Measurements from ENCODE around the gene TTLL12.
A peak's percentile ranks its signal among the peaks of the same experiment; 100 is the strongest.

The TTLL12 gene

DNA sequence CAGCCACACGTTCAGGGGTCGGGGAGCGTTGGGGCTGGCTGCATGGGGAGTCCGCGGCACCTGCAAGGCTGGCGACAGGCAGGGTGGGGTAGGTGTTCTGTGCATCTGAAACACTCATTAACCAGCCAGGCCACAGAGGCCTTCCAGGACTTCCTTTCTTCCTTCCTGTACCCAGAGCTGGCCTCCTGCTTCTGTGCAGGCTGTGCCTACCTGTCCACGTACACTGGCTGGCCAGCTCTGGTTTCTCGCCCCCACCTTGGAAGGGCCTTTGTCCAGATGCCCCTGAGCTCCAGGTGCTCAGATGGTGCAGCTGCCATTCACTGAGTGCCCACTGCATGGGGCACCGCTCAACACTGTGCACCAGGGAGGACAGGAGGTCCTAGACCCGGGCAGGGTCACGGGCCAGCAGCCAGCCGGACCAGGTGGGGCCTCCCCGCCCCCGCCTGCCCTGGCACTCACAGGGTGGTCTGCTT, 15.9 kb downstream of the TTLL12 start:
- DNase-seq = no peak

DNA sequence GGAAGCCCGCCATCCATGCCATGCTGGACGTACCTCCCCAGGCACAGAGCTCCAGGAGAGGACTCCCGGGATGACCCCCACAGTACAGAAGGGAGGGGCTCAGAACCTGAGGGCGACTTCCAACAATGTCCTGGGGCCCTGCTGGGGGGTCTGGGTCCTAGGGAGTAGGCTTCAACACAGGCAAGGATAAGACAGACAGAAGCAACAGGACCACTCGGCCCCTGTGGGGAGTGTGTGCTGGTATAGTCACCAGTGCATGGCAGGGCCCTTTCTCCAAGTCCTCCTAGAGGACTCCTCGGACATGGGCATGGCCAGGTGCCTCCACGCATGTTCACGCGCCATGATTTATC, 16.8 kb downstream of the TTLL12 start:
- DNase-seq = no peak

DNA sequence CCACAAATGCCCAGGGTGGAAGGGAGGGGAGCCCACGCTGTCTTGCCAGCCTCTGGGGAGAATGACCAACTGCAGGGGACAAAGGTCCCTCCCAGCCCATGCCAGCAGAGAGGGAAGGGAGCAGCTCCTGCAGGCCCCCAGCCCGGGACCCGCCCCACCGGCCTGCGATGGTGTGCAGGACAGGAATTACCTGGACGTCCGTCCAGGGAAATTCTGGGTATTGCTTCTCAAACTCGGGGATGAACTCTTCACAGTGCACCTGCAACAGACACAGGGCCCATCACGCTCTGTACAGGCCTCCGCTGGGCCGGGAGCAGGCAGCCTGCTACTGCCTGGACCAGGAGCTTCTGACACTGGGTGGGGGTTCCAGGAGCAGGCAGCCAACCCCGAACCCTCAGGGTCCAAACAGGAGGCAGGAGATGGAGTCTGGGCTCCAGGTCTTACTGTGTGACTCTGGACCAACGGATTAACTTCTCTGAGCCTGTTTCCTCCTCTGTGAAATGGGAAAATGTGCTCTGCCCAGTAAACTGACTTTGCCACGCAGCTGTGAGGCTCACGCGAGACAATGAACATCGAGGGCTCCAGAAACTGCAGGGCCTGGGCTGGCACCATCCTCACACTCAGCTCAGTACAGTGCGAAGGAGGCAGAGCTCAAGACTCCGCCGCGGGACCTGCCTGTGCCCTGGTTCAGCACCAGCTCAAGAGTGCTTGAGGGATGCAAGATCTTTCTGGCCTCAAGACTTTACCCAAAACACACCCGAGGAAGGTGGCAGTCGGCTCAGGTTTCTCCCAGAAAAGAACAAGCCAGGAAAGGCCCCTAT, 17.4 kb downstream of the TTLL12 start:
- no peak for DNase-seq

DNA sequence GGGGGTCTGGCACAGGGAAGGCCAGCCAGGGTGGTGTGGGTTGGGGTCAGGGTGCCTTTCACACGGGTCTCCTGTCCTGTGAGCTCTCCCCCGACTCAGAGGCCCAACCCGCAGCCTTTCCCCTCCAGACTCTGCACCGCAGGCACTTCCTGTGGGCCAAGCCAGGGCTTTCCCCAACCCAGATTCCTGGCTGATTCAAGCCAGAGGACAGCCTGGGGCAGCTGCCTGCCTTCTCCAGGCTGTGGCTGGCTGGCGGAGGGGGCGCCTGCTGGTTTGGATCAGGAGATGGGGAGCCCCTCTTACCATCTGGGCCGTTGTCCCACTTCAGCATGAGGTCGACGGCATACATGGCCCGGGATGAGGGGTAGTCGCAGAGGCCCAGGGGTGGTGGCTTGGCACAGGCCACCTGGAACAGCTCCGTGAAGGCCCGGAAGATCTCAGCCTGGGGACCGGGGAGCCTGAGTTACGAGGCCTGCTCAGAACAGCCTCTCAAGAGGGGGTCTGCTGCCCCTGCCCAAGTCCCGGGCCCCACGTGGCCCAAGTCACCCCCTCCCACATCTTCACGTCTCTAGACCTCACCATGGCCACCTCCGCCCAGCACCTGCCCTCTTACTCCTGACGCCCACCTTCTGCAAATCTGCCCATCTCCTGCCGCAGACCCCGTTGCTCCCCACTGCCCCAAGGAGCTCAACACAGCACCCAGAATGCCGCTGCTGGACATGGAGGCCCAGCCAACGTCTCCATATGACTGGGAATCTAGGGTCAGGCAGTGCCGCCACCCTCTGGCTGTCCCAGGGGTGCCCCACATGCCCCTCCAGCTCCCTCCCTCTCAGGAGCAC, 18.2 kb downstream of the TTLL12 start:
- no peak for DNase-seq

DNA sequence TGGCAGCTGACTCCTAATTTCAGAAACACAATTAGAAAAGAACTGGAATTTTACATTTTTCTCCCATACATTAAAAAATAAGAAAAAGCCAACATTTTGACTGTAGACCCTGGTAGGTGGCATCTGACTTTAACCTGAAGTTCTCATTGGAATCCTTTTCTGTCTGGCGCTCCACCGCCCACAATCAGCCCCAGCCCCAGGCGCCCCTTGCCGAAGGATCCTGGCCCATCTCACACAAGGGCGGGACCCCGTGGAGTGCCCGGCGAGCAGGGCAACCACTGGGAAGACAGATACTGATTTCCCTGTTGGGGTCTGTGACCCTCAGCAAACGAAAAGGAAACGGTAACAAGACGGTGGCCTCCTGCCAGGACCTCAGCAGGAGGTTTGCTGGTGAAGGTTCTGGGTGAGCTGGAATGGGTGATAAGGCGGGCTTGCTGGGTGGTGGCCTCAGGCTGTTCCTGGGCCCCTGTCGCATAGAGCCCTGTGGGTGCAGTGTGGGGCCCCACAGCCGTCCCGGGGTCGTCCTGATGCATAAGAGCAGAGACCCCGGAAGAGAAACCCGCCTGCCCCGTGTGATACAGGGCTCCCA, 19.8 kb downstream of the TTLL12 start:
- DNase-seq = no peak

DNA sequence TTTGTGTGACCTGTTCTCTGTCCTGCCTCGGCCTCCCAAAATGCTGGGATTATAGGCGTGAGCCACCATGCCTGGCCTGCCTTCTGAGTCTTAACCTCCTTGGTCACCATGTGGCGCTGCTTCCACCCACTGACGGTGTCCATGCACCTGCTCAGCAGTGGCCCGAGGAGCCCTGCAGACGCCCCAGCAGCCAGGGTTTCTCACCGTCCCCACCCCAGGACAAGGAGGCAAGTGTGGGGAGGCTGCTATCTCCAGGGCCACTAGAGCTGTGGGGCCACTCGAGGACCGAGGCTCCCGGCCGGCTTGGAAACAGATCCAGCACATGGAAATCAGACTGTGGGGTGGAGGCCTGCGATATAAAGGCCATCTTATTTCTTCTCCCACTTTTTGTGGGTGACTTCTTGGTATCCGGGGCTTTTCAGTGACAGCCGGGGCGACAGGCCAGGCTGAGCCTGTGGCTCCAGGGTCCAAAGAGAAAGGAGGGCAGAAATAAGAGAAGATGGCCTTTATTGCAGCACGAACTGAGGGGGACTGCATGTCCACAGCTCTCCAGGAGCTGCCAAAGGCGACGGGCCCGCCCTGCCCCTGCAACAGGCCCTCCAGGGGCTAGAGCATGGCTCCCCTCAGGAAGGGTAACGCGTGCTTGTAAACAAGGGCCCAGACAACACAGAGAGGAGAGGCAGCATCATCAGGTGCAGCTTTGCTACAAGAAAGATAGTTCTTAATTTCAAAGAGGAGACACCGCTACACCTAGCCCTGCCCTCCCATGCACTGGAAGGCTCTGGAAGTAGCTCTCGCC, 20.6 kb downstream of the TTLL12 start:
- no peak for DNase-seq

DNA sequence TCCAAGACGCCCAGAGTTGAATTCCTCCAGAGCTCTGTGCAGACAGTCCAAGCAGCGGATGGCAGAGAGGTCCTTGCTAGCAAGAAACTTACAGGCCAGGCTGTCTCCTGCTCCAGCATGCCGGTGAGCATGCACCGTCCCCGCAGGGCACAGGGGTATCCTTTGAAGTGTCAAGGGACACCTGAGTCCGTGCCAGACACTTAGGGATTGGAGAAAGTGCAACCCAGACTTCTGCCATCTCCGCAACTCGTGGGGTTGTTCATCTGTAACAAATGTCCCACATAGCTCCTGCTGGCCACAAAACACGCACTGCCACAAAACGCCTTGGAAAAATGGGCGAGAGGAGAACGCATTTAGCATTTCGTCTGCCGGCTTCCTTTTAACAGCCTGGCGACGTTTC, 22.3 kb downstream of the TTLL12 start:
- DNase-seq = no peak

DNA sequence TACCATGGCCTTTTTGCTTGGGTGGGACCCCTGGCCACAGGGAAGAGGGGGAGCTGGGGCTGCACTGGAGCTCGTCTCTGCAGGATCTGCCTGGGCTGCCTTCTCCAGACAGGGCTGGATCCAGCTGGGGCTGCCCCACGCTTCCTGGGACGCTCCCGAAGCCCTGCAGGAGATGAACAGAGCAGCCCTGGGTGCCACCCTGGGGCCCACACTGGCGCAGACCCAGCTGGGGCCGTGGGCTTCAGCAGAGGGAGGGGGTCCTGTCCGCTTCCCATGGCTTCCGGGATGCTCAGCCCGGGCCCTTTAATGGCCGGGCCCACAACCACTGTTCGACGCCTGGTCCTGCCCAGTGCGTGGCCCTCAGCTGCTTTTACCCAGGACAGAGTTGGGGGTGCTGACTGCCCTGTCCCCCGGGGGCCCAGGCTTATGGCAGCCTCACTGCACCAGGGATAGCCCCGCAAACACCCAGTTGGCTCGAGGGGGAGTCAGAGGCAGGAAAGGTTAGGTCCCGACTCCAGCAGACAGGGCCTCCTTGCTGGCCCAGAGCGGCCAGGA, 23.6 kb downstream of the TTLL12 start:
- DNase-seq = no peak

DNA sequence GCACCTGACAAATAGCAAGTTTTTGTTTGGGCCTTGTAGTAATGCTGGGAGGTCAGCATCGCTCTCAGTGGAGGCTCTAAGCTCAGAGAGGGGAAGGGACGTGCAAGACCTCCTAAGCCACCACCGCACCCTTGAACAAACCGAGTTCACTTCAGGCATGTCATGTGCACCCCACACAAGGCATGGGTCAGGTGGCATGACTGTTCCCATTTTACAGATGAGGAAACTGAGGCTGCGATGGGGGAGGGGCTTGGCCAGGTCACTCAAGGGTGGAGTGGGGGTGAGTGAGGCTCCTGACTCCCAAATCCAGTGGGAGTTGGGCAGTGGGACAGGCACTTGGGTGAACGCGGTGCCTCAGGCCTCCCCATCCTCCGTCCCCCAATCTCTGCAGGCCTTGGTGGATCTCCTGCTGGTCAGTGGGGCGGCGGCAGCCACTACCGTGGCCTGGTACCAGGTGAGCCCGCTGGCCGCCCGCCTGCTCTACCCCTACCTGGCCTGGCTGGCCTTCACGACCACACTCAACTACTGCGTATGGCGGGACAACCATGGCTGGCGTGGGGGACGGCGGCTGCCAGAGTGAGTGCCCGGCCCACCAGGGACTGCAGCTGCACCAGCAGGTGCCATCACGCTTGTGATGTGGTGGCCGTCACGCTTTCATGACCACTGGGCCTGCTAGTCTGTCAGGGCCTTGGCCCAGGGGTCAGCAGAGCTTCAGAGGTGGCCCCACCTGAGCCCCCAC, 24.4 kb downstream of the TTLL12 start:
- DNase-seq = no peak

DNA sequence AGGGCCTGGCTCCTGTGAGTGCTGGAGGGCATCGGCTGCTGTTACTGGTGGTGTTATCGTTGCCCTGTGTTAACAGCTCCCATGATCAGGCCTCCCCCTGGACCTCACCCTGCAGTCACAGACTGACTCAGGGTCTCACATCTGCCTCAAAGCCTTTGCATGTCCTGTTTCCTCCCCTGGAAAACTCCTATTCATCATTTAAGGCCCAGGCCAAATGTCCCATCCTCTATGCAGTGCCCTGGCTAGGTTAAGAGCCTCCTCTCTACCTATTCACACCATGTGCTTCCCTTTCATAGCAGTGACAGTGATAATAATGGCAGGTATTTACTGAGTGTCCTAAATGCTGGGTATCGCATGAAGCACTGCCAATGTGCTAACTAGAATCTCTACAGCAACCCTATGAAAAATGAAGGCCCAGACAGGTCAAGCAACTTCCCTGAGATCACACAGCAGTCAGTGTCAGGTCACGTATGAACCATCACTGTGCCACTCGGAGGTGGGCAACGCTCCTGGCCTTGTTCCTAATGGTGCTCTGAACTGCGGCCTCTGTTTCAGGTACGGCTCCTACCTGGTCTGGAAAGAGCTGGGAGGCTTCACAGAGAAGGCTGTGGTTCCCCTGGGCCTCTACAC, 26.3 kb downstream of the TTLL12 start:
- DNase-seq = no peak

DNA sequence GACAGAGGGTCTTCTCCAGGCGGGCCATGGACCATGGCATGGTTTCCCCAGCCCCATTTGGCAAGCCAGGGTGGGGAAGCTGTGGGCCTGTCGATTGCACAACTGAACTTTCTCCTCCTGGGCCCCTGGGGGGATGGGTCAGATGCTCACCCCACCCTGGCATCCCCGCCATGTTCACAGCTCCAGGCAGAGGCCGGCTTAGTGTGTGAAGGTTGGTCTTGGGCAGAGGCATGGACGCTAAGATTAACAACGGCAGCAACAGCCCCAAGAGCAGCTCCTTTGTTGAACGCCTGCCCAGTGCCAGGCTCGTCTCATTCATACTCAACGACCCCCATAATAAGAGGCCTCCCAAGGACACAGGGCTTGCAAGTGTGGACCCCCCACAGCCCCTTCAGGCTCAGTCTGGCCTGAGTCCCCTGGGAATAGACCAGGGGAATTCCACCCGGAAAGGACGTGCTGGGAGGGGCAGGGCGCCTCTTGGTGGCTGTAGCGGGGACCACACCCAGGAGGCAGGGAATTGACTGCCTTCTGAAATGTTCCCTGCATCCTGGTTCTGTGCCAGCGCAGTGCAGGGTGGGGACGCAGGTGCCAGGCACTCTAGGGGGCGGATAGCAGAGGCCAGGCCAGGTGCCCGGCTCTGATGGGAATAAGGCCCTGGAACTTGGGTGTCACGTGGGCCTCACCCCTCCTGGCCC, 27.3 kb downstream of the TTLL12 start:
- peak; percentile 14 for DNase-seq

DNA sequence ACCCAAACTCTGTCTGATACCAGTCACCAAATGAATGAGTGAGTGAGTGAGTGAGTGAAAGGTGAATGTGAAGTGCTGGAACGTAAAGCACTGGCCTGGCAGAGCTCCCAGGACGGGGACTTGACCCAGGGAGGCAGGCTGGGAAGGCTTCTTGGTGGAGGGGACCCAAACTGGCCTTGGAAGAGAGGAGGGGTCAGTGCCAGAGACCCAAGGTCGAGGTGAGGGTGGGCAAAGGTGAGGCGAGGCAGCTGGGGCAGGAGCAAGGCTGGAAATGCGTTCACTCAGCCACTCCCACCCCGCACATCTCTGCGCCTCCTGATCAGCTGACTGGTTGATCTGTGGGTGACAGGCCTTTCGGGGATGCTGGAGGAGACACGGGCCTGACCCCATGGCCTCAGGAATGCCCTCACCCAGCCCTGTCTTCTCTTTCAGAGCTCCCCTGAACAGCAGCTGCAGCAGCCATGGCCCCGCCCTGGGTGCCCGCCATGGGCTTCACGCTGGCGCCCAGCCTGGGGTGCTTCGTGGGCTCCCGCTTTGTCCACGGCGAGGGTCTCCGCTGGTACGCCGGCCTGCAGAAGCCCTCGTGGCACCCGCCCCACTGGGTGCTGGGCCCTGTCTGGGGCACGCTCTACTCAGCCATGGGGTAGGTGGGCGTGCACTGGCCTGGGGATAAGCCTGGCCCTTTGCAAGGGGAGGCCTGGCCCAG, 28.0 kb downstream of the TTLL12 start:
- DNase-seq = no peak

DNA sequence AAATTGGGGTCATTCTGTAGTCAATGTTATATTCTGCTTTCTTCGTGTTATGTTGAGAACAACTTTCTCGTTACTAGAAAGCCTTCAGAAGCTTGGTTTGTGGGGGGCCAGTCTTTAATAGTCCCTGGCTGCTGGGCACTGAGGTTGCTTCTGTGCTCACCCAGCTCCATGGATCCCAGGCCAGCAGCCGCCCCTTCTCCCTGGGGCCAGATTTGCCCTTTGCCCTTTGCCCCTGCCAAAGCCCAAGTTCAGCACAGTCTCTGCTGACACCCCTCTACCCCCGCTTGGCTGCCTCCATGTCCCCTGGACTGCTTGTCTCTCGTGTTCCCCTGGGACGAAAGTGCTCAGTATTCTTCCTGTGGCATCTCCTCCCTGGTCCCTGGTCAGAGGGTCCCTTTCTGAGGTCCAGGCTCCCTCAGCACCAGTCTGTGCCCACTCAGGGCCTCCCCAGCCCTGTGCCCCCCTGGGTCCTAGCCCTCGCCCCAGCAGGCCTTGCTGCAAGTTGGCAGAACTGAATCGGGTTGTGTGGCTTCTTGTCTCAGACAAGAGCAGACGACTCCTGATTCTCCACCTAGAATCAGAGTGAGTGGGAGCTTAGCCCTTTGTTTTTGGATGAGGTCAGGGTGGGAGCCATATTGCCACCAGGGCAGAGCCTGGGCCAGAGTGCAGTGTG, 28.9 kb downstream of the TTLL12 start:
- no peak for DNase-seq

DNA sequence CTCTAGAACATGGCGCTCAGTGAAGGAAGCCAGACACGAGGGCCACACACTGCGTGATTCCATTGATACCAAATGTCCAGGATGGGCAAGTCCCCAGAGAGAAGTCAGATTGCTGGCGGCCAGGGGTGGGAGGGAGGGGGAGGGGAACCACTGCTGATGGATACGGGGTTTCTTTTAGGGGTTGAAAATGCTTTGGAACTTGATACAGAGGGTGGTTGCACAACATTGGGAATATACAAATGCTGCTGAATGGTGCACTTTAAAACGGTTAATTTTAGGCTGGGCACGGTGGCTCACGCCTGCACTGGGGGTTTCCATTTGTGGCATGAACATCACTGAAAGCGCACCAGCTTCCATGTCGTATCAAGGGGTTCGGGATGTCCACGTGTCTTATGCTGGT, 30.5 kb downstream of the TTLL12 start:
- no peak for DNase-seq

DNA sequence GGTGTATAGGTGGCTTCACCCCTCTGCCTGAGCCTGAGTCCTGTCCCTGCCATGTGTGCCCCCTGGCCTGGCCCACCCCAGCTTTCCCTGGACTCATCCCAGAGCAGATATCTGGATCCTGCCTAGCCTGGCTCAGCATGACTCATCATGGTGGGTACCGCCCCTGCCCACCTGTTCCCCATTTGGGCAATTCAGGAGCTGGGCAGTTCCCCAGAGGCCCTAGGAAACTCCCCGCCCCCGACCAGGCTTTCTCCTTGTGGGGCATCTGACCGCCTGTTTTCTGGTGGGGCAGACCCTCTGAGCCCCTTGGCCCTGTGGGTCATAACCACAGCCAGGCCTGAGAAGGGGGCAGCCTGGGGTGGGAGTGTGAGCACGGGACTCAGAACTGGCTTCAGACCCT, 31.1 kb downstream of the TTLL12 start:
- no peak for DNase-seq

DNA sequence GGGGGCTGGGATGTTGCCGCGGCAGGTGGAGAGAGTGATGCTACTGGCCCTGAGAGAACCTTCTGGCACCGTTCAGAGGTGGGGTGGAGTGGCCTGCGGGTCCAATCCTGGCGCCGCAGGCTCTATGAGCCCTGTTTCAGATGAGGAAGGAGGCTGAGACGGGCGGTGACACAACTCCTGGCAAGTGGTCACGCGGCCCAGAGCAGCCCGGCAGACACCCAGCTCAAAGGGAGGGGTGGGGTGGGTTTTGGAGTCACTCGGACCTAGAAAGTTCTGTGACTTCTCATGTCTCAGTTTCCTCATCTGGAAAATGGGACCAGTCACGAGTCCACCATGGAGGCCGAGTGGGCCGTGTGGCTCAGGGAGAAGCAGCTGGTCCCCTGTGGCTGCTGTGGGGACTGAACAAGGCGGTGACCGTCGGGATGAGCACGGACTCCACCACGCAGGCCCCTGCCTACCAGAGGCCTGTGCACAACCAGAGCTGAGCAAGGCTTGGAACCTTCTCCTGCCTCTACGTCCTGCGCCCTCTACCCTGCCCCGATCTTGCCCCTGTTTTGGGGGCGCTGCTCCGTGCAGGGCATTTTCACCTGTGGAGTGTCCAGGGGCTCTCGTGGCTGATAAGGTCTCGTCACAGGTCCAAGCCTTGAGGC, 31.9 kb downstream of the TTLL12 start:
- no peak for DNase-seq

DNA sequence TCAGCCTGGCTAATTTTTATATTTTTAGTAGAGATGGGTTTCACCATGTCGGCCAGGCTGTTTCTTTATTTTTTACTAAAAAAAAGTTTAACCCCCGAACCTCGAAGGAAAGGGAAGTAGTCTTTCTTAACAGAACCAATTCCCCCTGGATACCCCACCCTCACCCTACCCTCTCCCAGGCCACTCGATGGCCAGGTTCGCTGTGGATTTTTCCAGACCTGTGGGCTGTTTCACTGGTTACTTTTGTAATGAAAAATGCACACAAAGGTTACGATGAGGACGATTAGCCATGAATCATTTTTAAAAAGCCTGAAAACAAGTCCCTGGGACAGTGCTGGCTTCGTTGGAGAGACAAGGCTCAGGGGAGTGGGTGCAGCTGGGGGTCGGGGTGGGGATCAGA, 33.0 kb downstream of the TTLL12 start:
- no peak for DNase-seq

DNA sequence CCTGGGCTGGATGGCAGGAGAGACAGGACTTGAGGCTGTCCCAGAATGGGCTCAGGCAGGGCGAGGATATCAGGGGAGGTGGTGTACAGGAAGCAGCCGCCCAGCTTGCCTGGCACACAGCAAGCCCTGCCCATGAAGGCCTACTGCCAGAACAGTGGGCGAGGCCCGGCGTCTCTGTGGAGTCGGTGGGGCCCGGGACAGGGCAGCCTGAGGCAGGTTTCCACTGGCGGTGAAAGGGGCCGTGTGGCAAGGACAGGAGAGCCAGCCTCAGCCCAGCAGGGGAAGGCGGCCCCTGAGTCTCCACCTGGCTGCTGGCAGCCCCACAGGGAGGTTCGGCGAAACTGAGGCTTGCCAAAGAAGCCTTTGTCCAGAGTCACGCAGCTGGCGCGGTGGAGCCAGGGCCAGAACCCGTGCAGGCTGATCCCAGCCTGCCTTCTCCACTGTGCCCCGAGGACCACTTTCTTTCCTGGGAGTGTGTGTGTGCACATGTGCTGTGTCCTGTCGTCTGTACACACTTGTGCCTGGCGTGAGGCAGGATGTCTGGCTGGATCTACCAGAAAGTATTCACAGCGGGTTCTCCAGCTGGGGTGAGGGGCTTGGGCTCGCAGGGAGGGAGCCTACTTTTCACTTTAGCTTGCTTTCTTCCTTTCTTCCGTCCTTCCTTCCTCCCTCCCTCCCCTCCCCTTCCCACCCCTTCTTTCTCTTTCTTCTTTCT, 34.4 kb downstream of the TTLL12 start:
- peak; percentile 78 for DNase-seq
